NCI-H748 (cell line): Measurements from ENCODE around the gene NKAIN1.

Experiments used
- DNase-seq: peaks from one replicate; lab custom pipeline; 2025; ENCODE audit not compliant: unreplicated experiment; lab: John Stamatoyannopoulos, UW

The NKAIN1 gene

DNA sequence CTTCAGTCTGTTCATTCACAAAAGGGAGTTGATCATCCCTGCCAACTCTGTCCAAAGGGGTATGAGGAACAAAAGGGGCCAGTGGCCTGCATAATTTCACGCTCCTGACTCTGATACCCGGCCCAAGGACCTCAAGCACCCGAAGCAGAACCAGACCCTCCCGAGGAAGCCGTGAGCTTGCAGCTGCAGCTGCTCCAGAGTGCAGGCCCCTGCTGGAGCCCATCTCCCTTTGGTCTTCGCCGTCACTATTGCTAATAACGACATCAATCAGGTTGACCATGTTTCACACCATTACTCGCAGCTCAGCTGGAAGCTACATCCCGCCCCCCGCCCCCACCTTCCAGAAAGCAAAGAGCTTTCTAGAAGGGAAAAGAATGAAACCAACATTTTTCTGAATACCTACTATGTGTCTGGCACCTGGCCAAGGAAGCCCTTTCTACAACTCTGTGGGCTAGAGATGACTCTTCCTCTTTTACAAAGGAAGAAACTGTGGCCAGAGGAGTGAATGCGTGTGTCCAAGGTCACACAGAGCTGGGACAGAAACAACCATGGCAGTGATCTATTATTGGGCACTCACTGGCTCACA, 5.5 kb downstream of the NKAIN1 start:
- no peak for DNase-seq

DNA sequence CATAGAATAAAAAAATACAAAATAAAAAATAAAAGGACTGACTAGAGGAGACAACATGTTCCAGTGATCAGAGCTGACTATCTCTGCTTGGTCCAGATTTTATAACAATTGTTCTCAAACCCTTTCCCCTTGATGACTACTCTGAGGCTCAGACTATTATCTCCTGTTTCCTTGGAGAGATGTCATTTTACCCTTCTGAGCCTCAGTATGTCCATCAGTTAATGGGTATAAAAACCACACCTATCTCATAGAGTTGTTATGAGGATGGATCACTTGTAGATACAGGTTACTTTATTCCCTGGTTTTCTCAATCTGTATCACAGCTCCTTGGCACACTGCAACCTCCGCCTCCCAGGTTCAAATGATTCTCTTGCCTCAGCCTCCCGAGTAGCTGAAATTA, 7.0 kb downstream of the NKAIN1 start:
- no peak for DNase-seq

DNA sequence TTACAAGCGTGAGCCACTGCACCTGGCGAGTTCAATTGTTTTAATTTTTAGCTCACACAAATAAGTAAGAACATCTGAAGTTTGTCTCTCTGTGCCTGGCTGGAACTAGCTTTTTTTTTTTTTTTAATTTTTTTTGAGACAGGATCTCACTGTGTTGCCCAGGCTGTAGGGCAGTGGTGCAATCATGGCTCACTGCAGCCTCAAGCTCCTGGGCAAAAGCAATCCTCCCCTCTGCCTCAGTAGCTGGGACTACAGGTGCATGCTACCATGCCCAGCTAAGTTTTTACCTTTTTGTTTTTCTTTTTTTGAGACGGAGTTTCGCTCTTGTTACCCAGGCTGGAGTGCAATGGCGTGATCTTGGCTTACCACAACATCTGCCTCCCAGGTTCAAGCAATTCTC, 7.9 kb downstream of the NKAIN1 start:
- no peak for DNase-seq

DNA sequence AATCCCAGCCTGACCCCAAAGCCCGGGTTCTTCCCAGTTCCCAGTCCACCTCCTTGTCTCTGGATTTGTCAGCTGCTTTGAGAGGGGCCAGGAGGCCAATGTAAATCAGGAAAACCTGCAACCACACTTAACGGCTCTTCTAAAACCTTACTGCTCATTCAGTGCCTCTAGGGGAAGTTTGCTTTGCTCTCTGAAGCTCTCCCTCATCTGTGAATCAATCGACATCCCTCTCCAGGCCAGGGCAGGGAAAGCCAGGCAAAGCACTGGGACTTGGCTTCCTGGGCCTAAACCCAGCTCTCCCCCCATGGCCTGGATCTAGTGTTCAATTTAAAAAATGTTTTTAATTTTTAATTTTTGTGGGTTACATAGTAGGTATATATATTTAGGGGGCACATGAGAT, 9.3 kb downstream of the NKAIN1 start:
- DNase-seq, result no peak

DNA sequence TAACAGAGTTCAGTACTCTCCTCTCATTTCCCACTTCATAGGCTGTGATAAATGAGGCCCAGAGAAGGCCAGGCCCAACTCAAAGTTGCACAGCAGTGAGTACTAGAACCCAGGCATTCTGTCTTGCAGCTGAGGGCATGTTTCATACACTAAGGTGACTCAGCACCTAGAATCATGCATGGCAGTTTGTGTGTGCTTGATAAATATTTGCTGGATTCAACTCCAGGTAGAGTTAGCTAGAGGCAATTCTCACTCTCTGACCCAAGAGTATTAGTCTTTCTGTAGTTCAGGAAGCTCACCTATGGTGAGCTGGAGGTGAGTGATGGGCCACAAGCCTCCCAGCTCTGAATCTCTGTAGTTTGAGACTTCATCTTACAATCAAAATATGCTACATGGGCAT, 10.7 kb downstream of the NKAIN1 start:
- DNase-seq, result no peak

DNA sequence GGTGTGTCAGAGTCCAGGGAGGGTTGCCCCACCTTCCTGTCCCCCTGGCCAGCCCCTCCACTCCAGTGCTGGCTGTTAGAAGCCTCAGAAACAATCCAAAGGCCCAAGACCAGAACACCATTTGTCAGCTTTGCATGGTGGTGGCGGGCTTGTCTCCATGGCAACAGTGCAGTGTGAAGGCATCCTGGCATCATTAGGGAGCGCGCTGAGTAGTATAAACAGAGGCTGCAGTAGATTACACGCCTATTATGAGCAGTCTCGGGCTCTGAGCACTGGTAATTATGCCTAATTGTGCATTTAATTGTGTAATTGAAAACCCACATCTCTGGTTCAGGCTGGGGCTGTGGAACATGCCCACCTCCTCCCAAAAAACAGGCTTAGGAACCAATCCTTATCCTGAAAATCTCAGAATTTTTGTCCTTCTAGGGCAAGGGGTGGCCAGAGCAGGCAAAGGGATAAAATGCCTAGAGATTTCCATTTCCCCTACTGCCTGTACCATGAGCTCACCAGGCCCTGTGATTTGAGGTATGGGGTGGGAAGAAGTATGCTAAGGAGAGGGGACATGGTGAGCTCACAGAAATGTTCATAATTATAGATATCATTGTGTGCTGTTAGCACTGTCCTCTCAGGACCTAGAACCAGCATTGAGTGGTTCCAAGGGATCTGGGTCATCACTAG, 11.7 kb downstream of the NKAIN1 start:
- DNase-seq, result peak; percentile 74

DNA sequence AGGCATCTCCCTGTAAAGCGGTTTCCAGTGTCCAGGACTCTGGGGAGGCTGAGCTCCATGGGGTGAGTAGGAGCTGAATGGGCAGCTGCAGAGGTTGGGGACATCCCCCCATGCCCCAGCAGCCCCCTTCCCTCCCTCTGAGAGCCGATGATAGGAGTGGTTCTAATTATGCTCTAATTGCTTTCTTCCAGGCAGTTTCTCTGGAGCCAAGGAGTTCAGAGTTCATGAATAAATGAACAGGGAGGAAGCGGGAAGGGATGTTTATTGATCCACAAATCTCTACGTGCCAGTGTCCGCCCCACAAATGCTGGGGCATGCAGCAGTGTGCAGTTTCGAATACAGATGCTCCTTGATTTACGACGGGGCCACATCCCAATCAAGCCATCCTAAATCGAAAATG, 15.6 kb downstream of the NKAIN1 start:
- DNase-seq, result peak; percentile 41

DNA sequence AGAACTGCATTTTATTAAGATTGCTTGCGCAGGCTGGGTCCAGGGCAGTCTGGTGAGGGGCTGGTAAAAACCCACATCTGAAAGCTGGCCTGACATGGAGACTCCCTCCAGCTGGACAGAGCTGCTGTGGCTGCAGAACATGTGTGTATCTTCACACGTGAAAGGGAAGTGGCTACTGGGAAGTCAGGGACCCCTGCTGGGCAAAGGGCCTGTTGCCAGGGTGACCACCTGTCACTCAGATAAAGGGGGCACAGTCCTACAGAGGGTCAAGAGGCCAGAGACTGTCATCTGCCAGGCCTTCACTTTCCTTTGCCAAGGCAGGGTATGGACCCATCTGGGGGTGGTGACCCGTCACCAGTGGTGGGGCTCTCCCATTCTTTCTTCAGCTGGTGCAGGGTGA, 17.5 kb downstream of the NKAIN1 start:
- DNase-seq, result peak; percentile 3

DNA sequence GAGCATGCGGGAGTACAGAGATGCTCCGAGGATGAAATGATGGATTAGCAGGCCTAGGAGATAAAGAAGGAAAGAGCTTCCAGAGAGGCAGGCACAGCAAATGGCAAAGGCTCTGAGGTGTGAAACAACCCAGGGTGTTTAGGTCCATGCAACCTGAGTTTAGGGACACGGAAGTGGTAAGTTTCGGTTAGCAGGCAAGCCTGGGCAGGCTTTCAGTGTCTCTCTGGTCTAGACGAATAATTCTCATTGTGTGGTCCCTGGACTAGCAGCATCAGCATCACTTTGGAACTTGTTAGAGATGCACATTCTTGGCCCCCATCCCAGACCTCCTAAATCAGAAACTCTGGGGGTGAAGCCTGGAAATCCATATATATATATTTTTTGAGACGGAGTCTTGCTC, 18.6 kb downstream of the NKAIN1 start:
- no peak for DNase-seq

DNA sequence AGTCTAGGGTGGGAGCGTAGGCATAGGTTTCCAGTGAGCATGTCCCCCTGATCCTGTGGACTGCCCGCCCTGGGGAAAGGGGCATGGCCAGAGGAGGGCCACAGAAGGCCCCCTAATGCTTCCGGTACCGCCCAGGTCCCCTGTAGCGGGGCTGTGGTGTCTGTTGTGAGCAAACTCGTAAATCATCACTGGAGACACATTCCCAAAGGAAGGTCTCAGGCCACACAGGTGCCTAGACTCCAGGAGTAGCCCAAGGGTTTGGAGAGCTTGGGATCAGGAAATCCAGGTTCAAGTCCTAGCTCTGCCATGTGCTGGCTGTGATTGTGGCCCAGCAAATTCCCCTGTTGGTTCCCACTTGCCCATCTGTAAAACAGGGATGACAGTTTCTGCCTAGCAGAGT, 20.2 kb downstream of the NKAIN1 start:
- no peak for DNase-seq

DNA sequence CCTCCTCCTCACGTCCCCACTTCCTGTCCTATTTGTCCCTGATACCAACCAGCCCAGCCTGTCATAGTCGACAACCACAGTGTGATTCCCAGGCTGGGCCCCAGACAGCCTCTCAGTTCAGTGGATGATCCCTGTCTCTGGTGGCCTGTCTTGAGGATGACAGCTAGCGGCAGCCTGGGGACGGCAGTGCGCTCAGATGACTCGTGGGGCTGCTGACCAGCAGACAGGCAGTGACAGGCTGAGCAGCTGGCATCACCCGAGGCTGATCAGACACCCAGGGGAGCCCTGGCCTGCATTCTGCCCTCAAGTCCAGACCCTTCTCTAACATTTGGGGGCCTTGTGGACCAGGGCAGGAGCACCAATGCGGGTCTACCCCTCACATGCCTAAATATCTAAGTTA, 21.0 kb downstream of the NKAIN1 start:
- no peak for DNase-seq

DNA sequence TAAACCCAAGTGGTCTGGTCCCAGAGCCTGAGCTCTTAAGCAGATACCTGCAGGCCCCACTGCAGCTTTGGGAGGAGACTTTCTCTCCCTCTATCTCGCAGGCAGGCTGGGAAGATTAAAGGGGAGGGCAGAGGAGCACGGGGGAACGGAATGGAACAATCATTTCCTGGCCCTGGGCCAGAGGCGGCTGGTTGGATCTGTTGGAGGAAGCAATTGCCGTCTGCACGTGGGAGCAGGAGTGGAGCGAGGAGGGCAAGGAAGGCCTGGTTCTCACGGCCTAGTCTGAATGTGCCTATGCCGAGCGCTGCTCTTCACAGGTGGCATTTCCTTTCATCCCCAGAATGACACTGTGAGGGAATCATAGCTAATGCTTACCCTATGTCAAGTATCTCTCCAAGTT, 23.7 kb downstream of the NKAIN1 start:
- DNase-seq, result peak; percentile 55

DNA sequence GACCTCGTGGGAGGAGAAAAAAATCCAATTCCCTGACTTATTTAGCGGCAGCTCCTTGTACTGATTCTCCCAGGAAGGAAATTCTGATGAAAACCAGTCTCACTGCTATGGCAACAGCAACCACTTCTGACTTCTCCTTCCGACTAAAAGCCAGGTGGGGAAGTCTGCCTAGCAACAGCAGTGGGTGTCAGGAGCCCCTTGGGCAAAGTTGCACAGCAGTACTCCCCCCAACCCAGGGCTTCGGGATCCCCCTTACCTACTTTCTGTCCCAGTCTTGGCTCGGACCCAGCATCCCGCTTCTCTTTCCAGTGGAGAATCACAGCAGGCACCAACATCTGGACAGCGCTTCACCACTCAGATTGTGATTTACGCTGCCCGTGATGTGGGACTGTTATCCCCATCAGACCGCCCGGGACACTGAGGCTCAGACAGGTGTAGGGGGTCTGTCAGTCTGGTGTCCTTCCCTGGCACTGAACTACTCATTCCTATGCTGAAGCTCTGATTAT, 24.6 kb downstream of the NKAIN1 start:
- no peak for DNase-seq

DNA sequence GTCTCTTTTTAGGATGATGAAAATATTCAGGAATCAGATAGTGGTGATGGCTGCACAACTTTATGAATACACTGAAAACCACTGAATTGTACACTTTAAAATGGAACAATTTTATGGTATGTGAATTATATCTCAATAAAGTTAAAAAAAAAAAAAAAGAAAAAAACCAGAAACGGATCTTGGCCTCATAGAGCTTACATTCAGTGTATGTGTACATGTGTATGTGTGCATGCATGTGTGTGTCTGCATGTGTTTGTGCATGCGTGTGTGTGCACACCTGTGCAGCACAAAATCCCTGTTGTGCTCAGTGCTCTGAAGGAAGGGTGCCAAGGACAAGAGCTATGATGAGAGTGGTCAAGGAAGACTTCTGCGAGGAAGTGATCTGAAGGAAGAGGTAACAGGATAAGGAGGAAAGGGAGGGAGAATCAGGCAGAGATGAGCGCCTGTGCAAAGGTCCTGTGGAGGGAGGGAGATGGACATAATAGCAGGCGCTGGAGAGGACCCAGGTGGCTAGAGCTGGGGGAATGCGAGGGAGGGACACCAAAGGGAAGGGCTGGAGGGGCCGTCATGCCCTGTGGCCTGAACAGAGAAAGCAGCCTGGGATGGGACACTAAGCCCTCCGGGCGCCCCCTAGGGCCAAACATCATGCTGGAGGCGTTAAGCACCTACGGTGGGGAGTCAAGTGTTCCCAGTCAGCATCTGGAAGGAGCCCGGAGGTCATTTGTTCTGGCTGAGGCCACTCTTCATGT, 25.2 kb downstream of the NKAIN1 start:
- DNase-seq, result no peak

DNA sequence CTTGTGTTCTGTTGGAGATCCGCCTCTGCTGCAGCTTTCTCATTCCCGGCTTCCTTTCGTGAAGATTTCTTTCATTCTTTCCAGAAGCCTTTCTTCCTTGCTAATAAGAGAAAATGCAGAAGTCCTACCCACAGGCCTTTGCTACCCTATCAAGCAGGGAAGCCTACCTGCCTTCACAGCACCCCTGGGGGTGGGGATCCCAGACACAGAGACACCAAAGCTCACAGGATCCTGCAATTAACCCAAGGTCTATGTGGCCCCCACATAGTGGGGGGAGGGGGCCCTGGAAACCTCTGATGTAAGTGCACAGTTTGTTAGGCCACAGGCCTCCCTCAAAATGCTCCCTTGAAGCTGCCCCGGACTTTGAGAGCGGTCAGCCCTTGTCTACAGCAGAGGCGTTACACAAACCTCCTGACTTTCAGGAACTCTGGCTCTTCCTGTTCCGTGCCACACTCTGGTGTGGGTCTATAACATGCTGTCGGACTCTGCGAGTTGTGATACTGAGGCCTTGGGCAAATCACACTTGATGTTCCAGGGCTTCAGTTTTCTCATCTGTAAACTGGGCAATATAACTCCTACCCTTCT, 31.2 kb downstream of the NKAIN1 start:
- no peak for DNase-seq

DNA sequence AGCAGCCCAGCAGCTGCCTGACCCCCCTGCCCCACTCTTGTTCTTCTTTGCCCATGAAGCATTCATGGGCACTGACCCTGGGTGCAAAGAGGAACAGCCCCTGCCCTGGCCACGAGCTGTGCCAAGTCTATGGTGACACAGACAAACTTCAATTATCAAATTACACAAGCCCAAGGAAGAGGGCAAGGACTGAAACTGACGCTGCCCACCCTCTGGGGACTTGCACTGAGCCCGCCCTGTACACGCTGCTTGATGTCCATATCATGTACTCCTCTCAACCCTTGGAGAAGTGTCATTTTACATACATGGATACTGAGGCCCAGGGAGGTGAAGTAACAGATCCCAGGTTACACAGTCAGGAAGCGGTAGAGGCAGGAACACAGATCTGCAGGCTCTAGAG, 32.1 kb downstream of the NKAIN1 start:
- no peak for DNase-seq

DNA sequence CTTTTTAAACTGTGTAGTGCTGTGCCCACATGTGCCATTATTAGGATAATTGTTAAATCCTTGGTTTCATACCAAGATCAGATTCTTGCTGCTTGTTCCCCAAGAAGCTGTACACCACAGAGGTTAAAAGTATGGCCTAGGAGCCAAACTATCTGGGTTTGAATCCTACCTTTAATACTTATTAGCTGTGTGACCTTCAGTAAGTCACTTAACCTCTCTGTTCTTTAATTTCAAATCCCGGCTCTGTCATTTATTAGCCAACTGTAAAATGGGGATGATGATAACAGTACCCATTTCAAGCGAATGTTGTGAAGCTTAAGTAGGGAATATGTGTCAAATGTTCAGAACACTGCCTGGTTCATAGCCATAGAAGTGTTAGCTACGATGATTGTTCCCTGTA, 32.6 kb downstream of the NKAIN1 start:
- DNase-seq, result no peak

DNA sequence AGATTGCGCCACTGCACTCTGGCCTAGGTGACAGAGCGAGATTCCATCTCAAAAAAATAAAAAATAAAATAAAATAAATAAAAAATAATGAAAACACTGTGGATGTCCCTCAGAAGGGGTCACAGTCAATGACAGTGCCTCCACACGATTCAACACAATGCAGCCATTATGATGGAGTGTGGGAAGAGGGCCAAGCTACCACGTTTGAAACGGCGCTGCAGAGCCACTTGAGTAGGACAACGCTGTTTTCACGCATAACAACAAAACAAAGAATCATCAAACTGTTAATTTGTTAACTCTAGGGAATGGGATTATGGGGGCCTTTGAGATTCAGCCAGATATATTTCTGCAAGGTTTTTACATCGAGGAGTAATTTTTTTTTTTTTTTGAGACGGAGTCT, 36.5 kb downstream of the NKAIN1 start:
- DNase-seq, result peak; percentile 10

DNA sequence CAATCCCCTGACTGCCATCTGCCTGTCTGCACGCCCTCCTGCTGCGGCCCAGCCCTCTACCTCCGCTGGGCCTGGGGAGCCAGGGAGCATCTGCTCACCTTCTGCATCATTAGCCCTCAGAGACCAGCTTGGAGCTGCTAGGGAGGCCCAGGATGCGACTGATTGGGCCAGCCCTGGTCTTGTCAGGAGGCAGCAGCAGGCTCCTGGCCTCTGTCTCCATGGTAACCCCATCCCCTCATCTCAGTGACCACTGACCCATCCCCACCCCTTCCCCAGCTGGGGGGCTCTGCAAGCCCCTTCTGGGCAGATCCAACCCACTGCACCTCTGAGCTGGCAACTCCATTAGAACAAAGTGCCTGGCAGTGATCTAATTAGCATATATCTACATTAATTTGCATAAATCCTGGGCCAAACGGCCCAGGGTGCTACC, 37.7 kb downstream of the NKAIN1 start:
- no peak for DNase-seq

DNA sequence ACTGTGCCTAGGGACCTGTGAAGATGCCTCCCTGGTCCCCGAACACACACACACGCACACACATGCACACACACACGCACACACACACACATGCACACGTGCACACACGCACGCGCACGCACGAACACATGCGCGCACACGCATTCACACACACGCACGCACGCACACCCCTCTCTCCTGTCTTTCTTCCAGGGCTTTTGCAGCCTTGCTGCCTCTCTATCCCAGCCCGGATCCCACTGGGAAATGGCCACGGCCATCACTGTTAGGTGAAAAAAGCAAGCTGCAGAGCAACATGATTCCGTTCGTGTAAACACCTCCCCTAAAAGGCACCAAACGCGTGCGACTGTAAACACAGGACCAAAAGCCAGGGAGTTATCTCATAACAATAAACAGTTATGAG, 39.7 kb downstream of the NKAIN1 start:
- no peak for DNase-seq

DNA sequence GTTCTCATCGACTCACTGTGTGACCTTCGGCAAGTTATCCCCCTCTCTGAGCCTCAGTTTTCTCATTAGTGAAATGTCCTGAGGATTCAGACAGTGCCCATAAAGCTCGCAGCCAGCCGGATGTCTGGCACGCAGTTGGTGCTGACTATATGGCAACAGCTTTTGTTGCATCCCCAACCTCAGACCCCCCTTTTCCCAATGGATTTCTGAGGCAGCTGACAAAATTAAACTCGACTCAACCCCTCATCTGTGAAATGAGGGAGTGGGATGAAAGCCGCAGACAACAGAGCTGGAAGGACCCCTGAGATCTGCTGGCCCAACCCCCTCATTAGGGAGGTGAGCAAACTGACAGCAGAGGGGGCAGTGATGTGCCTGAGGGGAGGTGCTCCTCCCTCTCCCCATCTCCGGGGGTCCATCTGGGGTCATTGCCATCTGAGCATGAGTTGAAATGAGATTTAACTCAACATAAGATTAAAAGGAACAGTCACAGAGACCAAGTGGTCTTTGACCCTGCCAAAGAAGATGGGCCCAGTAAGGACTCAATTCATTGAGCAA, 40.4 kb downstream of the NKAIN1 start:
- no peak for DNase-seq

DNA sequence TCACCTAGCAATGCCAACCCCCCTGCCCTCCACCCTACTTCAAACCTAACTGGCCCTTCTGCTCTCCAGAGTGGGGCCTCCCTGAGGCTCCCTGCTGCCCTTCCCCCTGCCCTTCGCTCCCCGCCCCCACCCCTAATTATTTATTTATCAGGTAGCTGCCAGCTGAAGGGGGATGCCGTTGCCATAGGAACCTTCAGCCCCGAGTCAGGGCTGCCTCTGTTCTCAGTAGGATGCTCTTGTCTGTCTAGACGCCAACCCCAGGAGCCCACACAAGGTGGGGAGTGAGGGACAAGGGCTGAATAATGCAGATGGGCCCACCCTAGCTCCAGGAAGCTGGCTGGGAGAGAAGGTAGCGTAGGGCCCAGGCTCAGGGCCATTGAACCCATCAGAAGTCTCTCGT, 41.1 kb downstream of the NKAIN1 start:
- peak; percentile 40 for DNase-seq
